Peyer's patch (tissue), 4 donors: ENCODE measurements around the gene NEDD4L.

Experiments
- CTCF ChIP-seq, 6 experiments: fragments of 450-650 bp in 4 of 6; fragments of 200-600 bp in 2 of 6; sonication (generic) in 1 of 6; IDR thresholded peaks; one replicate each; pipeline ENCODE4 v1.5.1; 2017 to 2019; ENCODE audit warnings: antibody characterized with exemption in 6 of 6, mild to moderate bottlenecking in 3 of 6, moderate library complexity in 1 of 6
- POLR2A ChIP-seq, 2 donors: fragments of 450-650 bp; IDR thresholded peaks; one replicate each; pipeline ENCODE4 v1.5.1; 2017; ENCODE audit warnings: antibody characterized with exemption in 2 of 2, mild to moderate bottlenecking in 2 of 2, moderate library complexity in 2 of 2

GRCh38 chr18:58012356-58012755 is 31.7 kb upstream of the NEDD4L start:
- TF ChIP-seq CTCF (IDR thresholded peaks at IDR 0.05) = no peak
- TF ChIP-seq POLR2A (IDR thresholded peaks at IDR 0.05) = no peak
